Kidney epithelial cell (primary cell): ENCODE data around the gene CTBP1. TPM values are rescaled to one million over a fixed set of nuclear protein-coding genes. Genes with fewer than 3 reads are reported as not detected.

Experiments
- DNase-seq: peaks from one replicate; pipeline ENCODE4 v3.0.0-alpha.2; 2010; ENCODE audit warnings: low read depth
- H3K27me3 ChIP-seq: 2 replicates; pipeline ENCODE4 v1.6.0; 2011; ENCODE audit warnings: low read length; ENCODE audit not compliant: control insufficient read depth, insufficient read depth
- H3K36me3 ChIP-seq: 2 replicates; pipeline ENCODE4 v1.5.1; 2011; ENCODE audit warnings: low read length; ENCODE audit not compliant: control insufficient read depth, insufficient read depth
- H3K4me3 ChIP-seq: 2 replicates; pipeline ENCODE4 v1.5.1; 2011; ENCODE audit warnings: low read depth, mild to moderate bottlenecking, control low read depth, low read length
- total RNA-seq: library from RNA; depleted of rRNA; stranded (reverse); fragments of >200 nt; gene quantifications from 2 replicates; pipeline ENCODE4 v1.2.3, GENCODE V29; 2015
- TF ChIP-seq, protein P1 (sequence below): IDR thresholded peaks from 2 replicates; pipeline ENCODE4 v1.5.1; 2011; ENCODE audit warnings: mild to moderate bottlenecking, moderate library complexity, low read length, control low read depth, inconsistent platforms; ENCODE audit not compliant: insufficient read depth, poor library complexity, severe bottlenecking

CTBP1 gene
- total RNA-seq, 1 donor from 2014 or later: 170 TPM

DNA sequence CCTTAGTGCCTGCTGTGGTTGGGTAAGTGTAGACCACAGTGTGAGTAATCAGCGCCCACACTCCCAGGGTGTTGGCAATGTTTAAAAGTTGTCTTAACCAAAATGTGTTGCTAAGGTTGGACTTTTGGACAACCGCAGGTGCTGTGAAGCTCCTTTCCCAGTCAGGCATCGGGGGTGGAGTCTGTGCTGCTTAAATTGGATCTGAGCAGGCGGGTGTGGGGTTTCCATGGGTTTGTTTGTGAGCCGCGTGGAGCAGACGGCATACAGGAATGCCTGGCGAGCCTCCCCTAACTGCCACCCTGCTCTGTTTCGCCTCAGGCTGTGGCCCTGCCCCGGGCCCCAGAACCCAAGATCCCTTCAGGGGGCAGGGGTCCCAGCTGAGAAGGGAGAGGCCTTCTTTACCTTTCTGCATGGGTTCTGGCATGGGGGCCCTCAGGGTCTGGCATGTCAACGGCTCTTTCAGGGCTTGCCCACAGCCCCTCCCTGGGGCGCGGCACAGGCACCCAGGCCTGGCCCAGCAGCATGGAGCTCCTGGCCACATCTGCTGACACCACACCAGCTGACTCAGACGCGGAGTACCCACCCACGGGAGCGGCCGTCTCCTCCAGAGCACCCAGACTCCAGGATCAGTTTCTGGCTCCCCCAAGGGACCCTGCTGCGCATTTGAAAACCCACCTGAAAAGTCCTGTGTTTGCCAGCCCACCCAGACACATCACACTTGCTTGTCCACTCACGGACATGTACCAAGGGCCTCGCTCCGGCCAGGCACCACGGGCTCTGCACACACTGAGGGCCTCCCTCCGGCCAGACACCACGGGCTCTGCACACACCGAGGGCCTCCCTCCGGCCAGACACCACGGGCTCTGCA lies 71.4 kb downstream of the CTBP1 start:
- no peak for DNase-seq

DNA sequence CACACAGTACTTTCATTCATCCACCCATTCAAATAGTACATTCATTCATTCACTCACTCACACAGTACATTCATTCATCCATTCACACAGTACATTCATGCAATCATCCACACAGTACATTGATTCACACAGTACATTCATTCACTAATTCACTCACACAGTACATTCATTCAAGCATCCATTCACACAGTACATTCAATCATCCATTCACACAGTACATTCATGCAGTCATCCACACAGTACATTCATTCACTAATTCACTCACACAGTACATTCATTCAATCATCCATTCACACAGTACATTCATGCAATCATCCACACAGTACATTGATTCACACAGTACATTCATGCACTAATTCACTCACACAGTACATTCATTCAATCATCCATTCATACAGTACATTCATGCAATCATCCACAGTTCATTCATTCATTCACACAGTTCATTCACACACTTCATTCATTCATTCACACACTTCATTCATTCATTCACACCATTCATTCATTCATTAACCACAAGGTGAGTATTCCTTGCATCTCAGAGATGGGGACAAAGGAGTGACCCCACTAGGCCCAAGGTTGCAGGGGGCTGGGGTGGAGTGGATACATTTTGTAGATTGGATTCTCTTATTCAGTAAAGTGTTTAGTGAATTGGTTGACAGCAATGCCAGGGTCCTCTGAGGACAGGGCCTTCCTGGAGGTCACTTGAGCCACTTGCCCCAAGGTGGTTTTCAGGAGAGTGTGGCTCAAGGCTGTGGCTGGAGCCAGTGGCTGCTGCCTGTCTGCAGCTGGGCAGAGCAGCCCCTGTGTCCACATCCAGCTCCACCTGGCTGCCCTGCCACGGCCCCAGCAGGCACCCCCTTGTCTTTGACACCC lies 72.3 kb downstream of the CTBP1 start:
- peaks cover 18% of the 10 kb centered on the region for H3K27me3 ChIP-seq
- TF ChIP-seq, protein P1, sequence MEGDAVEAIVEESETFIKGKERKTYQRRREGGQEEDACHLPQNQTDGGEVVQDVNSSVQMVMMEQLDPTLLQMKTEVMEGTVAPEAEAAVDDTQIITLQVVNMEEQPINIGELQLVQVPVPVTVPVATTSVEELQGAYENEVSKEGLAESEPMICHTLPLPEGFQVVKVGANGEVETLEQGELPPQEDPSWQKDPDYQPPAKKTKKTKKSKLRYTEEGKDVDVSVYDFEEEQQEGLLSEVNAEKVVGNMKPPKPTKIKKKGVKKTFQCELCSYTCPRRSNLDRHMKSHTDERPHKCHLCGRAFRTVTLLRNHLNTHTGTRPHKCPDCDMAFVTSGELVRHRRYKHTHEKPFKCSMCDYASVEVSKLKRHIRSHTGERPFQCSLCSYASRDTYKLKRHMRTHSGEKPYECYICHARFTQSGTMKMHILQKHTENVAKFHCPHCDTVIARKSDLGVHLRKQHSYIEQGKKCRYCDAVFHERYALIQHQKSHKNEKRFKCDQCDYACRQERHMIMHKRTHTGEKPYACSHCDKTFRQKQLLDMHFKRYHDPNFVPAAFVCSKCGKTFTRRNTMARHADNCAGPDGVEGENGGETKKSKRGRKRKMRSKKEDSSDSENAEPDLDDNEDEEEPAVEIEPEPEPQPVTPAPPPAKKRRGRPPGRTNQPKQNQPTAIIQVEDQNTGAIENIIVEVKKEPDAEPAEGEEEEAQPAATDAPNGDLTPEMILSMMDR: no peak
- H3K36me3 ChIP-seq: no peaks in the 10 kb centered on the region

More for the DNA sequence above, 71.4 kb downstream of the CTBP1 start:
- Histone ChIP-seq H3K4me3 (no peak overlapping the region), H3K27me3 (peaks cover 9% of the 10 kb centered on the region), H3K36me3 (no peaks in the 10 kb centered on the region)
- TF ChIP-seq, protein P1: no peak

DNA sequence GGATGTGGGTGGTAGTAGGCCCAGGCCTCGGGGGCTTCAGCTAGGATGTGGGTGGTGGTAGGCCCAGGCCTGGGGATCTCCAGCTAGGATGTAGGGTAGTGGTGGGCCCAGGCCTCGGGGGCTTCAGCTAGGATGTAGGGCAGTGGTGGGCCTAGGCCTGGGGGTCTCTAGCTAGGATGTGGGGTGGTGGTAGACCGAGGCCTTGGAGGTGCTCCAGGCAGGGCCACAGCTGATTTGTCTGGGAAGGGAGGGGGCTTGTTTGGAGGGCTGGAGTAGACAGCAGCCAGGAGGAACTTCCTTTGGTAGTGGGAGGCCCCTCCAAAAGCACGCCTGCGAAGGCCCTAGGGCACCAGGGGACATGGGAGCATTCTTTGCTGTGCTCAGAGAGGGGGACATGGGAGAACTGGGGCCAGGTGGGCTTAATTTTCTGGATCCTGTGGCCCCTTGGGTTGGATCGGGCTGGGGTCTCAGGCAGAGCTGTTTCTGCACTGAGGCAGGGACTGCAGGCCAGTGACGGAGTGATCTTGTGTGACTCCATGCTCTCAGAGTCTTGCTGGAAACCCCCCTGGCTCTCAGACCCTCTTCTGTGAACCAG lies 73.2 kb downstream of the CTBP1 start:
- Histone ChIP-seq H3K36me3 (no peaks in the 10 kb centered on the region), H3K4me3 (no peak overlapping the region), H3K27me3 (peaks cover 27% of the 10 kb centered on the region)
- no peak for DNase-seq
- TF ChIP-seq, protein P1: no peak

More for the DNA sequence above, 72.3 kb downstream of the CTBP1 start:
- no peak overlapping the region for H3K4me3 ChIP-seq
- DNase-seq: no peak

DNA sequence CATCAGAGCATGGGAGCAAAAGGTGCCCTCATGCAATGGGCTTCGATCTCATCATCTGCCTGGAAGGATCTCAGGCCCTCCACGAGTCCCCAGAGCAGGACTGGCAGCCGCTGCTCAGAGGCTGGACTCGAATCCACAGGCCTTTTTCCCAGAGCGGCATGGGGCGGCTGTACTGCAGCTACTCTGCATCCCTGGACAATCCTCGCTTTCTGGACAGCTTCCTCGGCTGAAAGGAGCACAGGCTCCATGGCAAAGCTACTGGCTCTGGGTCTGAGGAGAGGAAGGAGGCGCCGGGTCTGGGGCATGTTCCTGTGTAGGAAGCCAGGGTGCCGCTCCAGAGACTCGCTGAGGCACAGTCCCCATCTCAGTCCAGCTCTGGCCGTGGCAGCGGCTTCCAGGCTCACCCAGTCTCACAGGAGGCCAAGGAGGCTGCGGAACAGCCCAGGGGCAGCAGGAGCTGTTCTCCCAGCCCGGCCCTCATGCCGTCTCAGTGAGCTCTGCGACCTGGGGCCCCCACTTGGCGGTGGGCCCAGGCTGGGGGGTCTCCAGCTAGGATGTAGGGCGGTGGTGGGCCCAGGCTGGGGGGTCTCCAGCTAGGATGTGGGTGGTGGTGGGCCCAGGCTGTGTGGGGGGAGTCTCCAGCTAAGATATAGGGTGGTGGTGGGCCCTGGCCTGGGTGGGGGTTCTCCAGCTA lies 73.8 kb downstream of the CTBP1 start:
- Histone ChIP-seq H3K4me3 (no peak overlapping the region), H3K36me3 (no peaks in the 10 kb centered on the region), H3K27me3 (peaks cover 33% of the 10 kb centered on the region)
- no peak for DNase-seq
- TF ChIP-seq, protein P1: no peak

DNA sequence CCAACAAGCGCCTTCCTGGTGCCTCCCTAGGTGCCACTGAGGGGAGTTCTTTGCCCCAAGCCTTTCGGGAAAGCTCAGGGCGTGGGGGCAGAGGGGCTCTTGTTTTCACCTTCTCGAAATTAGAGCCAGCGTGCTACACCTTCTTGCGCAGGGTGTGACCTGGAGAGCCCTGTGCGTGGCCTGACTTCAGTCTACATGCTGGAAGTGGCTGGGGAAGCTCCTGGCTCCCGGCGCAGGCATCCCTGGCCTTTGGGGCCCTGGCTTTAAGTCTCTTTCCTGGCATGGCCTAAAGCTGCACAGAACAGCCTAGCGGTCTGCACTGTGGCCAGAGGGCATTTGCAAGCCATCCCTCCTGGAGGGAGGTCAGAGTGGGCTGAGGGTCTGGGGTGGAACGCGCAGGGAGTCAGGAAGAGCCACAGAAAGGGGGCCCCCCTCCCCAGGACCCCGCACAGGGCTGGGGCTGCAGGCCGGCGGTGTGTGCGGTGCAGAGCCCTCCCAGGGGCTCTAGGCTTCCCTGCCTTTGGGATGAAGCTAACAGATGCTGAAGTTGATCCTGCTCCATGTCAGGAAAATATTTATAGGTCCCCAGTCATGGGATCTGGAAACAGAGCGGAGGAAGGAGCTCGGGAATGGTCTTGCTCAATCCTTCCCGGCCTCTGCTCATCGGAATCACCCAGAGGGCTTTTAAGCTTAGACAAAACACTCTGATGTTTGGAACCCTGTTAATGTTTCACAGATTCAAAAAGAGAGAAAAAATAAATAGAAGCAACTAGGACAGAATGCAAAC lies 75.8 kb downstream of the CTBP1 start:
- Histone ChIP-seq H3K36me3 (no peaks in the 10 kb centered on the region), H3K4me3 (no peak overlapping the region), H3K27me3 (peaks cover 52% of the 10 kb centered on the region)
- DNase-seq: no peak
- TF ChIP-seq, protein P1: no peak
